OCI-LY3 (cell line): ENCODE measurements around the gene EDEM2.
A peak's percentile ranks its signal among the peaks of the same experiment; 100 is the strongest.

Experiments used
- H2AFZ ChIP-seq: fragments of 200-600, 300-600 bp; shearing (Covaris generic); 2 replicates; pipeline ENCODE4 v1.6.0; 2014; ENCODE audit warnings: antibody characterized with exemption, low read depth, low read length
- H3K27ac ChIP-seq: fragments of 200-600, 300-600 bp; sonication (generic); 2 replicates; pipeline ENCODE4 v1.5.1; 2014; ENCODE audit warnings: mild to moderate bottlenecking, low read length, moderate library complexity, mixed read lengths
- H3K27me3 ChIP-seq: fragments of 200-600, 300-600 bp; sonication (generic); 2 replicates; pipeline ENCODE4 v1.6.1; 2014; ENCODE audit warnings: low read depth, low read length, mixed read lengths
- H3K36me3 ChIP-seq: fragments of 200-600, 300-600 bp; sonication (generic); replicated peaks from 2 replicates; pipeline ENCODE3; 2014; ENCODE audit warnings: low read depth, low read length, mixed read lengths
- H3K4me1 ChIP-seq: fragments of 300-600, 200-600 bp; sonication (generic); 2 replicates; pipeline ENCODE4 v1.6.1; 2014; ENCODE audit warnings: low read length, mixed read lengths
- H3K4me2 ChIP-seq: fragments of 200-600, 300-600 bp; sonication (generic); 2 replicates; pipeline ENCODE4 v1.6.1; 2014; ENCODE audit warnings: low read length, mixed read lengths
- H3K4me3 ChIP-seq: fragments of 300-600, 200-600 bp; sonication (generic); 2 replicates; pipeline ENCODE4 v1.5.1; 2014; ENCODE audit warnings: antibody characterized with exemption, mild to moderate bottlenecking, low read length, moderate library complexity
- H3K79me2 ChIP-seq: fragments of 300-600, 200-600 bp; shearing (Covaris generic); 2 replicates; pipeline ENCODE4 v1.6.1; 2014; ENCODE audit warnings: mild to moderate bottlenecking, low read length, mixed read lengths
- H3K9ac ChIP-seq: fragments of 300-600, 200-600 bp; shearing (Covaris generic); 2 replicates; pipeline ENCODE4 v1.6.0; 2014; ENCODE audit warnings: mild to moderate bottlenecking, low read length, moderate library complexity
- H3K9me3 ChIP-seq: fragments of 200-600, 300-600 bp; shearing (Covaris generic); 2 replicates; pipeline ENCODE4 v1.6.1; 2014; ENCODE audit warnings: low read length, mixed read lengths; ENCODE audit not compliant: insufficient read depth
- H4K20me1 ChIP-seq: fragments of 200-600, 300-600 bp; sonication (generic); 2 replicates; pipeline ENCODE4 v1.6.1; 2016; ENCODE audit warnings: low read length, mixed read lengths; ENCODE audit not compliant: insufficient read depth
- CTCF ChIP-seq: fragments of 200-600, 300-600 bp; sonication (generic); IDR thresholded peaks from 2 replicates; pipeline ENCODE4 v1.5.1; 2014; ENCODE audit warnings: antibody characterized with exemption, low read length, low read depth
- EZH2phosphoT487 ChIP-seq: fragments of 200-600 bp; shearing (Covaris generic); IDR thresholded peaks from 2 replicates; pipeline ENCODE4 v1.6.1; 2018; ENCODE audit warnings: antibody characterized with exemption, mixed run types, low read depth

EDEM2 gene

GRCh38 chr20:35092524-35093266 is 54.4 kb downstream of the EDEM2 start, which contains the start of gene TRPC4AP:
Gene TRPC4AP, minus strand, starts transcription at chr20:35092807. Its CDS starts 26 bp downstream, at chr20:35092781.
- Histone ChIP-seq H3K79me2 (peaks cover 47% of the 10 kb centered on the region), H2AFZ (peak within 1 kb of the TSS; percentile 82)
- no peak for TF ChIP-seq EZH2phosphoT487
- TF ChIP-seq CTCF: peak; percentile 91

GRCh38 chr20:35091816-35092523 is 55.2 kb downstream of the EDEM2 start:
- Histone ChIP-seq H3K4me2 (peak overlapping the region; percentile 99), H3K27me3 (no peaks in the 10 kb centered on the region), H3K36me3 (peaks cover 7% of the 10 kb centered on the region), H3K27ac (peak overlapping the region; percentile 37), H2AFZ (peak overlapping the region; percentile 24; the same call in 1 of the 2 replicates), H4K20me1 (peaks cover 31% of the 10 kb centered on the region), H3K9me3 (no peaks in the 10 kb centered on the region), H3K79me2 (peaks cover 52% of the 10 kb centered on the region), H3K4me1 (peaks cover 16% of the 10 kb centered on the region), H3K9ac (peak overlapping the region; percentile 79), H3K4me3 (peak overlapping the region; percentile 88)
- TF ChIP-seq CTCF: no peak
- TF ChIP-seq EZH2phosphoT487: no peak

More at GRCh38 chr20:35092524-35093266, 54.4 kb downstream of the EDEM2 start, which contains the start of gene TRPC4AP:
- H3K27me3 ChIP-seq: no peaks in the 10 kb centered on the region
- peak within 1 kb of the TSS; percentile 88 for H3K4me3 ChIP-seq
- H3K4me2 ChIP-seq: peak within 1 kb of the TSS; percentile 99
- peaks cover 27% of the 10 kb centered on the region for H4K20me1 ChIP-seq
- no peaks in the 10 kb centered on the region for H3K9me3 ChIP-seq
- peak within 1 kb of the TSS; percentile 37 for H3K27ac ChIP-seq
- peaks cover 16% of the 10 kb centered on the region for H3K4me1 ChIP-seq
- peak within 1 kb of the TSS; percentile 79 for H3K9ac ChIP-seq
- H3K36me3 ChIP-seq: peaks cover 2% of the 10 kb centered on the region

GRCh38 chr20:35088231-35089145 is 58.6 kb downstream of the EDEM2 start:
- peaks cover 13% of the 10 kb centered on the region for H3K36me3 ChIP-seq
- TF ChIP-seq EZH2phosphoT487 (no peak), CTCF (no peak)
- no peak overlapping the region for H3K27ac ChIP-seq
- no peak overlapping the region for H3K4me3 ChIP-seq
- H4K20me1 ChIP-seq: peaks cover 38% of the 10 kb centered on the region
- no peaks in the 10 kb centered on the region for H3K27me3 ChIP-seq
- H3K4me1 ChIP-seq: peaks cover 16% of the 10 kb centered on the region
- no peaks in the 10 kb centered on the region for H3K9me3 ChIP-seq
- no peak overlapping the region for H3K4me2 ChIP-seq
- no peak overlapping the region for H2AFZ ChIP-seq
- H3K9ac ChIP-seq: no peak overlapping the region
- peaks cover 81% of the 10 kb centered on the region for H3K79me2 ChIP-seq
